ENCODE data around the gene SH3PXD2A. TPM values are rescaled to one million over a fixed set of nuclear protein-coding genes. Genes with fewer than 3 reads are reported as not detected.

SH3PXD2A gene
- total RNA-seq, 2 experiments from 2014 or later, result 6.9 to 7.0 TPM

GRCh38 chr10:103799341-103799740 lies 56.0 kb downstream of the SH3PXD2A start:
- intact Hi-C loops (cut with DNase I, micrococcal nuclease), result no loop called here
- CTCF ChIA-PET, result no interaction called here

GRCh38 chr10:103798511-103798910 lies 56.9 kb downstream of the SH3PXD2A start:
- CTCF ChIA-PET, result no interaction called here
- TF ChIP-seq CTCF (IDR thresholded peaks at IDR 0.05), result no peak
- no peak for ATAC-seq (ENCODE audit: poor library complexity)
- Mint-ChIP-seq H3K36me3 (ENCODE audit: low read depth) (no peaks in the 10 kb centered on the region), H3K27me3 (no peaks in the 10 kb centered on the region), H3K9me3 (no peaks in the 10 kb centered on the region), H3K4me3 (no peak overlapping the region), H3K4me1 (ENCODE audit: low read depth) (peaks cover 25% of the 10 kb centered on the region), H3K27ac (no peak overlapping the region)
- Histone ChIP-seq H3K27ac (ENCODE audit: low read depth in 1 of 2, low read length in 2 of 2) (no peak overlapping the region), H3K4me3 (ENCODE audit: low read length) (no peak overlapping the region), H3K9me3 (ENCODE audit: control insufficient read depth in 1 of 2, insufficient read depth in 1 of 2, low read length in 2 of 2) (no peaks in the 10 kb centered on the region), H3K27me3 (ENCODE audit: control insufficient read depth in 1 of 2, insufficient read depth in 2 of 2, low read length in 2 of 2) (no peaks in the 10 kb centered on the region), H3K4me1 (ENCODE audit: insufficient read depth, low read length) (peaks cover 20% of the 10 kb centered on the region), H3K36me3 (ENCODE audit: insufficient read depth, low read length) (no peaks in the 10 kb centered on the region)
- DNase-seq, result no peak
- POLR2A ChIA-PET, result no interaction called here
- intact Hi-C loops (cut with DNase I, micrococcal nuclease), result no loop called here

More at GRCh38 chr10:103799341-103799740, 56.0 kb downstream of the SH3PXD2A start:
- H3K27me3 Mint-ChIP-seq, result no peaks in the 10 kb centered on the region
- Histone ChIP-seq H3K9me3 (ENCODE audit: control insufficient read depth in 1 of 2, insufficient read depth in 1 of 2, low read length in 2 of 2) (no peaks in the 10 kb centered on the region), H3K4me1 (ENCODE audit: insufficient read depth, low read length) (peaks cover 27% of the 10 kb centered on the region), H3K27me3 (ENCODE audit: control insufficient read depth in 1 of 2, insufficient read depth in 2 of 2, low read length in 2 of 2) (no peaks in the 10 kb centered on the region), H3K36me3 (ENCODE audit: insufficient read depth, low read length) (no peaks in the 10 kb centered on the region), H3K4me3 (ENCODE audit: low read length) (no peak overlapping the region), H3K27ac (ENCODE audit: low read depth in 1 of 2, low read length in 2 of 2) (no peak overlapping the region)
- POLR2A ChIA-PET, result no interaction called here
- no peak overlapping the region for H3K4me3 Mint-ChIP-seq
- H3K27ac Mint-ChIP-seq, result no peak overlapping the region
- no peak for TF ChIP-seq CTCF (IDR thresholded peaks at IDR 0.05)
- H3K36me3 Mint-ChIP-seq (ENCODE audit: low read depth), result no peaks in the 10 kb centered on the region
- ATAC-seq (ENCODE audit: poor library complexity) (no peak), DNase-seq (no peak)
- peaks cover 32% of the 10 kb centered on the region for H3K4me1 Mint-ChIP-seq (ENCODE audit: low read depth)
- no peaks in the 10 kb centered on the region for H3K9me3 Mint-ChIP-seq

- H3K27ac Mint-ChIP-seq, result no peak overlapping the region
- H3K27me3 Mint-ChIP-seq, result no peaks in the 10 kb centered on the region
- H3K9me3 Mint-ChIP-seq, result no peaks in the 10 kb centered on the region
- Histone ChIP-seq H3K9me3 (ENCODE audit: control insufficient read depth in 1 of 2, insufficient read depth in 1 of 2, low read length in 2 of 2) (no peaks in the 10 kb centered on the region), H3K4me1 (ENCODE audit: insufficient read depth, low read length) (peaks cover 20% of the 10 kb centered on the region), H3K27me3 (ENCODE audit: control insufficient read depth in 1 of 2, insufficient read depth in 2 of 2, low read length in 2 of 2) (no peaks in the 10 kb centered on the region), H3K4me3 (ENCODE audit: low read length) (no peak overlapping the region), H3K36me3 (ENCODE audit: insufficient read depth, low read length) (no peaks in the 10 kb centered on the region), H3K27ac (ENCODE audit: low read depth in 1 of 2, low read length in 2 of 2) (no peak overlapping the region)
- CTCF ChIA-PET, result no interaction called here
- TF ChIP-seq CTCF (IDR thresholded peaks at IDR 0.05), result no peak
- peaks cover 18% of the 10 kb centered on the region for H3K4me1 Mint-ChIP-seq (ENCODE audit: low read depth)
- intact Hi-C loops (cut with DNase I, micrococcal nuclease), result no loop called here
- ATAC-seq (ENCODE audit: poor library complexity) (no peak), DNase-seq (no peak)
- no peak overlapping the region for H3K4me3 Mint-ChIP-seq
- H3K36me3 Mint-ChIP-seq (ENCODE audit: low read depth), result no peaks in the 10 kb centered on the region
- POLR2A ChIA-PET, result no interaction called here
Measured at GRCh38 chr10:103797857-103798256, 57.5 kb downstream of the SH3PXD2A start.
